Liver (tissue), 9 donors: ENCODE data around the gene THEMIS2. TPM values are rescaled to one million over a fixed set of nuclear protein-coding genes. Genes with fewer than 3 reads are reported as not detected.

Source experiments
- DNase-seq: peaks from one replicate; pipeline ENCODE4 v3.0.0-alpha.2; 2017; ENCODE audit warnings: low spot score
- H3K27ac ChIP-seq, 2 donors: one replicate each; pipeline ENCODE4 v1.7.0; 2013; ENCODE audit warnings: inconsistent platforms in 2 of 2, low read length in 2 of 2, control low read depth in 1 of 2, low read depth in 1 of 2, mild to moderate bottlenecking in 1 of 2
- H3K27me3 ChIP-seq, 4 donors: one replicate each; pipeline versions ENCODE4 v1.6.1 to v1.7.0; 2013; ENCODE audit warnings: low read length in 3 of 4, inconsistent platforms in 1 of 4, mild to moderate bottlenecking in 1 of 4, moderate library complexity in 1 of 4; ENCODE audit not compliant: control insufficient read depth in 4 of 4, insufficient read depth in 4 of 4
- H3K36me3 ChIP-seq, 4 donors: one replicate each; pipeline versions ENCODE4 v1.6.1 to v1.7.0; 2013; ENCODE audit warnings: low read length in 3 of 4, mild to moderate bottlenecking in 3 of 4, low read depth in 1 of 4, moderate library complexity in 1 of 4; ENCODE audit not compliant: control insufficient read depth in 4 of 4, insufficient read depth in 3 of 4
- H3K4me1 ChIP-seq, 4 donors: one replicate each; pipeline versions ENCODE4 v1.6.1 to v1.7.0; 2013; ENCODE audit warnings: low read length in 3 of 4, mild to moderate bottlenecking in 3 of 4, moderate library complexity in 1 of 4; ENCODE audit not compliant: control insufficient read depth in 4 of 4, insufficient read depth in 4 of 4
- H3K4me3 ChIP-seq, 3 donors: one replicate each; pipeline versions ENCODE4 v1.6.1 to v1.7.0; 2013; ENCODE audit warnings: low read length in 3 of 3, control low read depth in 1 of 3, low read depth in 1 of 3, mild to moderate bottlenecking in 1 of 3
- H3K9ac ChIP-seq, 2 donors: one replicate each; pipeline ENCODE4 v1.7.0; 2013; ENCODE audit warnings: low read length in 2 of 2, mild to moderate bottlenecking in 2 of 2, moderate library complexity in 2 of 2, control low read depth in 1 of 2, low read depth in 1 of 2
- H3K9me3 ChIP-seq, 4 donors: one replicate each; pipeline versions ENCODE4 v1.6.1 to v1.7.0; 2013; ENCODE audit warnings: low read length in 3 of 4; ENCODE audit not compliant: control insufficient read depth in 4 of 4
- CTCF ChIP-seq: fragments of 150-350 bp; IDR thresholded peaks from 2 replicates; pipeline ENCODE4 v1.5.1; 2017; ENCODE audit warnings: improper control_type of control experiment, low read depth, low read length; ENCODE audit not compliant: missing input control
- EGR1 ChIP-seq, 2 donors: IDR thresholded peaks; 2 replicates each; pipeline ENCODE4 v1.6.1; 2016 to 2018; ENCODE audit warnings: antibody characterized with exemption in 2 of 2, low read depth in 2 of 2
- FOXA1 ChIP-seq: IDR thresholded peaks from 2 replicates; pipeline ENCODE4 v1.6.1; 2016; ENCODE audit warnings: antibody characterized with exemption
- FOXA2 ChIP-seq: IDR thresholded peaks from 2 replicates; pipeline ENCODE4 v1.6.1; 2016; ENCODE audit warnings: antibody characterized with exemption
- GABPA ChIP-seq, 2 donors: IDR thresholded peaks in 1 of 2; conservative IDR thresholded peaks in 1 of 2; 2 replicates each; pipeline ENCODE4 v1.6.1; 2016; ENCODE audit warnings: antibody characterized with exemption in 2 of 2, mild to moderate bottlenecking in 1 of 2, moderate library complexity in 1 of 2
- HNF4A ChIP-seq, 2 donors: conservative IDR thresholded peaks; 2 replicates each; pipeline ENCODE4 v1.6.1; 2016; ENCODE audit warnings: antibody characterized with exemption in 2 of 2, mild to moderate bottlenecking in 2 of 2
- JUND ChIP-seq, 2 donors: IDR thresholded peaks; 2 replicates each; pipeline ENCODE4 v1.6.1; 2016; ENCODE audit warnings: antibody characterized with exemption in 2 of 2
- MAX ChIP-seq: IDR thresholded peaks from 2 replicates; pipeline ENCODE4 v1.6.1; 2016; ENCODE audit warnings: antibody characterized with exemption
- NR2F2 ChIP-seq: IDR thresholded peaks from 2 replicates; pipeline ENCODE4 v1.6.1; 2016; ENCODE audit warnings: antibody characterized with exemption
- RAD21 ChIP-seq, 2 donors: IDR thresholded peaks; 2 replicates each; pipeline ENCODE4 v1.6.1; 2016; ENCODE audit warnings: antibody characterized with exemption in 2 of 2, mild to moderate bottlenecking in 2 of 2
- REST ChIP-seq: IDR thresholded peaks from 2 replicates; pipeline ENCODE4 v1.6.1; 2016; ENCODE audit warnings: antibody characterized with exemption, mild to moderate bottlenecking
- RXRA ChIP-seq, 2 donors: IDR thresholded peaks; 2 replicates each; pipeline ENCODE4 v1.6.1; 2017 to 2018; ENCODE audit warnings: antibody characterized with exemption in 2 of 2, mild to moderate bottlenecking in 1 of 2
- SP1 ChIP-seq: IDR thresholded peaks from 2 replicates; pipeline ENCODE4 v1.6.1; 2018; ENCODE audit warnings: antibody characterized with exemption, mild to moderate bottlenecking
- TAF1 ChIP-seq: conservative IDR thresholded peaks from 2 replicates; pipeline ENCODE4 v1.6.1; 2016; ENCODE audit warnings: antibody characterized with exemption, mild to moderate bottlenecking
- YY1 ChIP-seq: IDR thresholded peaks from 2 replicates; pipeline ENCODE4 v1.6.1; 2016; ENCODE audit warnings: antibody characterized with exemption, mild to moderate bottlenecking
- WGBS: extraction: QIAGEN DNeasy Blood & Tissue Kit; methylation state at CpG from one replicate; pipeline ENCODE4 v1.1.7; 2013; 5-methylcytosine and 5-hydroxymethylcytosine counted together
- polyA plus RNA-seq, 2 donors: library from polyadenylated mRNA; stranded (reverse) in 1 of 2; unstranded in 1 of 2; fragments of 200-250 nt in 1 of 2; fragments of >200 nt in 1 of 2; fragmentation: Nextera tagmentation in 1 of 2; extraction: Ambion mirVana in 1 of 2; gene quantifications; one replicate each; pipeline versions ENCODE4 v1.2.1 to v1.2.3, GENCODE V29; 2013 to 2015
- total RNA-seq, 2 donors: library from RNA; depleted of rRNA; stranded (reverse); fragments of >200 nt; gene quantifications; one replicate each; pipeline ENCODE4 v1.2.3, GENCODE V29; 2014
- TF ChIP-seq, protein P1 (sequence below): IDR thresholded peaks from 2 replicates; pipeline ENCODE4 v1.6.1; 2016; ENCODE audit warnings: antibody characterized with exemption
- donor health status: healthy.
- donor health status: healthy.
- donor health status: healthy.
- donor health status: healthy.
- donor health status: healthy.

Gene THEMIS2
- total and polyA plus RNA-seq, 4 donors = 4.9 to 17.7 (median 10.7) TPM

- H3K27me3 ChIP-seq = no peaks in the 10 kb centered on the region
- H3K4me1 ChIP-seq = no peaks in the 10 kb centered on the region
- WGBS = 72% methylated on average over 8 of the region's 8 CpGs
- no peak overlapping the region for H3K9ac ChIP-seq
- no peak for TF ChIP-seq JUND (IDR thresholded peaks at IDR 0.05)
- no peak for TF ChIP-seq CTCF
- no peak for TF ChIP-seq TAF1
- TF ChIP-seq NR2F2 = no peak
- no peak for TF ChIP-seq YY1
- TF ChIP-seq MAX = no peak
- TF ChIP-seq, protein P1, sequence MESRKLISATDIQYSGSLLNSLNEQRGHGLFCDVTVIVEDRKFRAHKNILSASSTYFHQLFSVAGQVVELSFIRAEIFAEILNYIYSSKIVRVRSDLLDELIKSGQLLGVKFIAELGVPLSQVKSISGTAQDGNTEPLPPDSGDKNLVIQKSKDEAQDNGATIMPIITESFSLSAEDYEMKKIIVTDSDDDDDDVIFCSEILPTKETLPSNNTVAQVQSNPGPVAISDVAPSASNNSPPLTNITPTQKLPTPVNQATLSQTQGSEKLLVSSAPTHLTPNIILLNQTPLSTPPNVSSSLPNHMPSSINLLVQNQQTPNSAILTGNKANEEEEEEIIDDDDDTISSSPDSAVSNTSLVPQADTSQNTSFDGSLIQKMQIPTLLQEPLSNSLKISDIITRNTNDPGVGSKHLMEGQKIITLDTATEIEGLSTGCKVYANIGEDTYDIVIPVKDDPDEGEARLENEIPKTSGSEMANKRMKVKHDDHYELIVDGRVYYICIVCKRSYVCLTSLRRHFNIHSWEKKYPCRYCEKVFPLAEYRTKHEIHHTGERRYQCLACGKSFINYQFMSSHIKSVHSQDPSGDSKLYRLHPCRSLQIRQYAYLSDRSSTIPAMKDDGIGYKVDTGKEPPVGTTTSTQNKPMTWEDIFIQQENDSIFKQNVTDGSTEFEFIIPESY = no peak
- TF ChIP-seq FOXA1 = no peak
- no peak for TF ChIP-seq RXRA (IDR thresholded peaks at IDR 0.05)
- no peak for TF ChIP-seq FOXA2
- TF ChIP-seq HNF4A (conservative IDR thresholded peaks at IDR 0.05) = no peak
- TF ChIP-seq SP1 = no peak
- no peak for TF ChIP-seq RAD21 (IDR thresholded peaks at IDR 0.05)
- TF ChIP-seq EGR1 (IDR thresholded peaks at IDR 0.05; ENCODE audit: low read depth in 2 of 2) = no peak
- no peaks in the 10 kb centered on the region for H3K9me3 ChIP-seq
- H3K36me3 ChIP-seq = no peaks in the 10 kb centered on the region
- no peak for DNase-seq
- H3K27ac ChIP-seq = no peak overlapping the region
- no peak overlapping the region for H3K4me3 ChIP-seq
Measured at GRCh38 chr1:27878787-27879335, 6.5 kb downstream of the THEMIS2 start.

DNA sequence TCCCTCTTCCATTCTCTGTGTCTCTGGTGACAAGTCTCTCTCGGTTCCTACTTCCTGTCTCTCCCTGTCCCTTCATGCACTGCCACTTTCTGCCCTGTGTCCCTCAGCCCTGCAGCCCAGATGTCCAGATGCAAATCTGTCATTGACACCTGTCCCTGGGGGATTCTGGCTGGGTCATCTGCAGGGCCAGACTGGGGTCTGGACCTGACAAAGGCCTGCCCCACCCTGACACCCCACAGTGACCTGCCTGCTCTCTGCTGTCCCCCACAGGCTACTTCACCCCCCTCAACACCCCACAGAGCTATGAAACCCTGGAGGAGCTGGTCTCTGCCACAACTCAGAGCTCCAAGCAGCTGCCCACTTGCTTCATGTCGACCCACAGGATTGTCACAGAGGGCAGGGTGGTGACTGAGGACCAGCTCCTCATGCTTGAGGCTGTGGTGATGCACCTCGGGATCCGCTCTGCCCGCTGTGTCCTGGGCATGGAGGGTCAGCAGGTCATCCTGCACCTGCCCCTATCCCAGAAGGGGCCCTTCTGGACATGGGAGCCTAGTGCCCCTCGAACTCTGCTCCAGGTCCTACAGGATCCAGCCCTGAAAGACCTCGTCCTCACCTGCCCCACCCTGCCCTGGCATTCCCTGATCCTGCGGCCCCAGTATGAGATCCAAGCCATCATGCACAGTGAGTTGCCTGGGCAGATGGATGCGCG is 7.2 kb downstream of the THEMIS2 start:
- no peak for DNase-seq
- no peaks in the 10 kb centered on the region for H3K27me3 ChIP-seq
- no peaks in the 10 kb centered on the region for H3K9me3 ChIP-seq
- H3K36me3 ChIP-seq = no peaks in the 10 kb centered on the region
- TF ChIP-seq TAF1 (no peak), FOXA2 (no peak), RXRA (IDR thresholded peaks at IDR 0.05) (no peak), REST (no peak), GABPA (IDR thresholded peaks at IDR 0.05 in 1 of 2, conservative IDR thresholded peaks at IDR 0.05 in 1 of 2) (no peak), NR2F2 (no peak)
- H3K27ac ChIP-seq = no peak overlapping the region
- no peak overlapping the region for H3K4me3 ChIP-seq
- 88% methylated on average over 10 of the region's 10 CpGs for WGBS
- H3K9ac ChIP-seq = no peak overlapping the region
- no peaks in the 10 kb centered on the region for H3K4me1 ChIP-seq
